Medulla oblongata (tissue), 1 donor: Measurements from ENCODE around the gene MACROH2A2.
A peak's percentile ranks its signal among the peaks of the same experiment; 100 is the strongest.
"Not testable (repeated sequence)": the region's sequence is repeated elsewhere in the genome, so short reads cannot be mapped to it uniquely, and the experiment has no call there.

Source experiments
- DNase-seq: peaks from one replicate; pipeline ENCODE4 v3.0.0-alpha.2; 2015; ENCODE audit errors: extremely low spot score

Gene MACROH2A2

GRCh38 chr10:70101068-70101562 is 48.5 kb downstream of the MACROH2A2 start:
- DNase-seq = not testable (repeated sequence)

DNA sequence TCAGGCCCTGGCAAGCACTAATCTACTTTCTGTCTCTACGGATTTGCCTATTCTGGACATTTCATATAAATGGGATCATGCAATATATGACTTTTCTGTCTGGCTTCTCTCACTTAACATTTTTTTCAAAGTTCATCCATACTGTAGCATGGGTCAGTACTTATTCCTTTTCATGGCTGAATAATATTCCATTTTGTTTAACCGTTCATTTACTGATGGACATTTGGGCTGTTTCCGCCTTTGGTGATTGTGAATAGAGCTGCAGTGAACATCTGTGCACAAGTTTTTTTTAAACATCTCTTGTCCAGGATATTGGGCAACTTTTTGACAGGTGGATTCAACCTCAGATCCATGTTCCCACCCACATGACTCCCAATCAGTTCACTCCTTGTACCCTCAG is 49.0 kb downstream of the MACROH2A2 start:
- DNase-seq = no peak

- DNase-seq = no peak
Observed at GRCh38 chr10:70106958-70107791, 54.5 kb downstream of the MACROH2A2 start.

DNA sequence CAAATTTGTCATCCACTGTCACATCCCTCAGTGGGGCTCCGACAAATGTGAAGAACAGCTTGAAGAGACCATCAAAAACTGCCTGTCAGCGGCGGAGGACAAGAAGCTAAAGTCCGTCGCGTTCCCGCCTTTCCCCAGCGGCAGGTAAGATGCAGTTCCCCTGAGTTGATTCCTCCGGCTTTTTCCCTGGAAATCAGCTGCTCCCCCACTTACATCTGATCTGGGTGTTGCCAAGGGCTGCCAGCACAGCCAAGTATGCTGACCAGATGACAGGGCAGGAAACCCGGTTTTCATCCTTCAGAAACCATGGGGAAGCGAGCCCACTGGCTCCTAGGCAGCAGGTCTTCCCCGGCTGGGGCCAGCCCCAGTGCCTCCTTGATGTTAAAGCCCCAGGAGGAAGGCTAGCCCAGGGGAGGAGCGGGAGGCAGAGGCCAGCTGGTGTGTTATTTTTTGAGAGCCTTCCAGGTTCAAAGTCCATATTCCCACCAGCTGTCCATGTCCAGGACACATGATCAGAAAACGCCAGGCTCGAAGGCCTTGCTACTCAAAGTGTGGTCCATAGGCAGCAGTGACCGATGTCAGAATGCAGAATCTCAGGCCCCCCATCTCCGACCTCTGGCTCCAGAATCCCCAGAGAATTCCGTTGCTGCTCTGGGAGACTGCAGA is 56.6 kb downstream of the MACROH2A2 start:
- no peak for DNase-seq

DNA sequence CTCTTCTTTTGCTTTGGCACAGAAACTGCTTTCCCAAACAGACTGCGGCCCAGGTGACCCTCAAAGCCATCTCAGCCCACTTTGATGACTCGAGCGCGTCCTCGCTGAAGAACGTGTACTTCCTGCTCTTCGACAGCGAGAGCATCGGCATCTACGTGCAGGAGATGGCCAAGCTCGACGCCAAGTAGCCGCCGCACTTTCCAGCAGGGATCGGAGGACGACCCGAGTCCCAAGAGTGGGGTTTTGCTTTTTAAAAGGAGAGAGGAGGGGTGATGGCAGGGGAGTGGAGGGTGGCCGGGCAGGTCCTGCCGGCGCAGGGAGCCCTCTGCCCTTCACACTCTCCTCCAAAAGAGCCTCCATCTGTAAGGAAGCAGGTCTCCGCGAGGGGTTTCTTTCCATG is 58.9 kb downstream of the MACROH2A2 start:
- DNase-seq = no peak

DNA sequence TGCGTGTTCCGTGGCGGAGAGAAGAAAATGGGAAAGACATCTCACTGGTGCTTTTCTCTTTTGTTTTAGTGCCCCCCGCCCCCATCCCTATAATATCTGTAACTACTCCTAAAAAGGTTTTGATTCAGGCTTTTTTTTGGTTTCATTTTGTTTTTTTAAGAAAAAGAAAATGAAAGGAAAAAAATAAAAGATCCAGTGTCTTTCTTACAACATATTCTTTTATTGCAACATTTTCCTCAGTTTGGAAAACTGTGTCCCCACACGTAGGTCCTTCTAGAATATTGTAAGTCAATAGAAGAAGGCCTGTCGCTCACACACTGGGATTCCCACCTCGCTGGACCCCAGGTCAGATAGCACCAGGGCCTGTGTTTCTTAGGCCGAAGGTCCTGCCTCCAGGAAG is 59.4 kb downstream of the MACROH2A2 start:
- no peak for DNase-seq

DNA sequence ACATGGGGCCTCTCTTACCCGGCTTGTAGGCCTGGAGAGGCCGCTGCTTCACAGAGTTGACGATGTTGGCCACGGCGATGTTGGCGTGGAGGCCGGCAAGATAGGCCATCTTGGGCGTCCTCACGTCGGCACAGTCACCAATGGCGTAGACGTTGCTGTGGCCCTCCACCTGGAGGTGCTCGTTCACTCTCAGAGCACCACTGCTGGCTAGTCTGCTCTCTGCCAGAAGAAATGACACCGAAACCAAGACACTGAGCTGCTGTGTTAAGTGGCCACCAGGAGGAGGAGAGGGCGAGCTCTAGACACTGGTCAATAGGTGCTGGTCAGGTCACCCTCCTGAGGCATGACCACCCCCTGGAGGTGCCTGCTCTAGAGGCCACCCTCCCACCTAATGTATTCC is 62.3 kb downstream of the MACROH2A2 start:
- DNase-seq = no peak

- DNase-seq = peak; percentile 53
Observed at GRCh38 chr10:70115948-70116682, 63.5 kb downstream of the MACROH2A2 start.

DNA sequence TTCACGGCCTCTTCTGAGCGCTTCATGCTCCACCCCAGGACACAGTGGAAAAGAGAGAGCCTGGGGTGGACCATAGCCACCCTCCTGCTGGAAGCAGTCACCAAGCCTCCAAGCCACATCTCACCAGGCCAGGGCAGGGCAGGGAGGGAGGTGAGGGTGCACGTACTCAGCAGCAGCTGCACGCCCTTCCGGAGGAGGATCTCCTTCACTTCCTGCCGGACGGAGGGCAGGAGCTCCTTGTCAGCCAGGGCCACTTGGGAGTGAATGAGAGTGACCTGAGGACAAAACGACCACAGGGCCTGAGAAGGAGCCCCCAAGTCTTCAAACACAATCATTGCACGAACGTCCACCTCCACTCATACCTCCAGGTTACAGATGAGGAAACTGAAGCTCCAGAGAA is 65.0 kb downstream of the MACROH2A2 start:
- no peak for DNase-seq

DNA sequence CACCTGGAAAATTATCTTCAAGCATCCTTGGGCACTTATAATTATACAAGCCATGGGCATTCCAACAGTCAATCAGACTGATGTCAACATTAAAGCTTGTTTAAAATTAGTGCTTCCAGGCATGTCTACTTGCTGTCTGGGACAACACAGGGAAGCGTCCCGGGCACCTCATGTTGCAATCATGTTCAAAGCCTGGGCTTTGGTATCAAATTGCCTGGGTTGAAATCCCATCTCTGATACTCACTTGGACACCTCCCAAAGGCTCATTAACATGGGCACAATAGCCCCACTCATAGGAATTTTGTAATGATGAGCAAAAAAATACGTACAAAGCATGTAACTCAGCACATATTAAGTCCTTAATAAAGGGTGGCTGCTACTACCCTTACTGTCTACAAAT is 65.5 kb downstream of the MACROH2A2 start:
- no peak for DNase-seq

- no peak for DNase-seq
Observed at GRCh38 chr10:70119197-70119596, 66.6 kb downstream of the MACROH2A2 start.

- no peak for DNase-seq
Observed at GRCh38 chr10:70119623-70120022, 67.0 kb downstream of the MACROH2A2 start.

GRCh38 chr10:70120417-70120816 is 67.8 kb downstream of the MACROH2A2 start:
- DNase-seq = no peak

DNA sequence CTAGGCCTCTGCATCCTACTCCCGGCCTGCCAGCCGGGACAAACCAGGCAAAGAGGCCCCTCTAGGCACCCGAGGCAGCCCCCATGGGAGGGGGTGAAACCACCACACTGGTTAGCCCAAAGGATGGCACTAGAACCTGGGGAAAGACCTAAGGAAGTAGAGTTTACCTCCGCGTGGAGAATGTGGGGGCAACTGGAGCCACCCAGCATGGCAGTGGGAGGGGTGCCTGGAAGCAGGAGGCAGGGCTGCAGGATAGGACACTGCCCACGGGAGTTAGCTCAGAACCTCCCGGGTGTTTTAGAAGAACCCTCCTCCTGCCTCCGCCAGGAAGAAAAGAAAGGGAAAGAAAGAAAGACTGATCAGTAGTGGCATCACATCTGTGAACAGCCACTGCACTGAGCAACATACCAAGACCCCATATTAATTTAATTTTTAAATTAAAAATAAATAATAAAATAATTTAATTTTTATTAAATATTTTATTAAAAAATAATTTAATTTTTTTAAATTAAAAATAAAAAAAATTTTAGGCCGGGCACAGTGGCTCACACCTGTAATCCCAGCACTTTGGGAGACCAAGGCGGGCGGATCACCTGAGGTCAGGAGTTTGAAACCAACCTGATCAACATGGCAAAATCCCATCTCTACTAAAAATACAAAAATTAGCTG is 68.8 kb downstream of the MACROH2A2 start:
- DNase-seq = no peak

DNA sequence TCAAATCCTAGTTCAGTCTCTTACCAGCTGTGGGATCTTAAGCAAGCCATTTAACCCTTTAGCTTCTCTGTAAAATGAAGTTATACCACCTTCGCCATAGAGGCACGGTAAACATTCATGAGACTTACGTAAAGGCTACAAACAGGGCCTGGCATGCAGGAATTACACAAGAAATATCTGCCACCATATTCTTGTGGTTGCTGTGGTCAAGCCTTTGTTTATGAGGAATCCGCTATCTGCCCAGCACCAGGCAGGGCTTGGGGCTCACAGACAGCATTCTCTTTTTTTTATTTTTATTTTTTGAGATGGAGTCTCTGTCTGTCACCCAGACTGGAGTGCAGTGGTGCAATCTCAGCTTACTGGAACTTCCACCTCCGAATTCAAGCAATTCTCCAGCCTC is 70.1 kb downstream of the MACROH2A2 start:
- no peak for DNase-seq

GRCh38 chr10:70123166-70123565 is 70.5 kb downstream of the MACROH2A2 start:
- not testable (repeated sequence) for DNase-seq

DNA sequence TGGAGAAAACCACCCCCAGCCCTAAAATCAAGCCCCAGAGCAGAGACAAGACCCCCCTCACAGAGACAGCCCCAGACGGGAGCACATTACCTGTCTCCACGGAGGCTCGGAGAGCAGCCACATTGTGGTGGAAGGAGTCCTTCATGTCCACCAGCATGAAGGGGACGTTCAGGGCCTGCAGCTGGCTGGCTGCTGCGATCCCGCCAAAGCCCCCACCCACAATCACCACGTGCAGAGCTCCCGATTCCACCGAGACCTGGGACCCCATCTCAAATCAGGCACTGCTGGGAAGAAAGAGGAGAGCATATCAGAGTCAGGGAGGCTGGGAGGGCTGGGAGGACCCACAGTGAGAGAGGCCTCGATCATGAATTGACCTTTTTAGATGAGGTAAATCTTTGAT is 71.2 kb downstream of the MACROH2A2 start:
- no peak for DNase-seq

GRCh38 chr10:70124415-70124814 is 71.8 kb downstream of the MACROH2A2 start:
- no peak for DNase-seq

- no peak for DNase-seq
Observed at GRCh38 chr10:70124918-70125317, 72.3 kb downstream of the MACROH2A2 start.

DNA sequence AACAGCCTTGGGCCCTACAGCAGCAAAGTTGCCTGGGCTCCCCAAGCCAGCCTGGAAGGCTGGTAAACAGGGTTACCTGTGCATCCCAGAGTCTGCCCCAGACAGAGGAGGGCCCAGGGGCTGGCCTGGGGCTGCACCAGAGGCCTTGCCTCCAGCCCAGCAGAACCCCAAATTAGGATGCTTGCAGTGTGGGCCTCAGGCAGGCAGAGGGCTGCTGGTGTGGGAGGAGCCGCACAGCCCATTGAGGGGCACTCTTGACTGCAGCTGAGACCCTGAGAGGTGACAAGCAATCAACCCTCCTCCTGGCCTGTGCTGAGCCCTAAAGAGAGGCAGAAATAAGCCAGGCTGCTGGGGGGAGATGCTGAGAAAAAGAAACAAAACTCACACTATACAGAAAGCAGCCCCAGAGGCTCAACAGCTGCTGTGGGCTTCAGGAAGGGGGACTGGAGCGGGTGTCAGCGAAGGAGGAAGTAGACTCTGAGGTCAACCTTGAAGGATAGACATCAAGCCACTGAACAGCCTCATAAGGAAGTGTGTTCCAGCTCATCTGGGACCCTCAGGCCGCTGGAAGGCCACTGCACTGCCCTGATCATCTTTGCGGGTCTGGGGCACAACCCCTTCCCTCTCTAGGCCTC is 73.4 kb downstream of the MACROH2A2 start:
- DNase-seq = no peak

DNA sequence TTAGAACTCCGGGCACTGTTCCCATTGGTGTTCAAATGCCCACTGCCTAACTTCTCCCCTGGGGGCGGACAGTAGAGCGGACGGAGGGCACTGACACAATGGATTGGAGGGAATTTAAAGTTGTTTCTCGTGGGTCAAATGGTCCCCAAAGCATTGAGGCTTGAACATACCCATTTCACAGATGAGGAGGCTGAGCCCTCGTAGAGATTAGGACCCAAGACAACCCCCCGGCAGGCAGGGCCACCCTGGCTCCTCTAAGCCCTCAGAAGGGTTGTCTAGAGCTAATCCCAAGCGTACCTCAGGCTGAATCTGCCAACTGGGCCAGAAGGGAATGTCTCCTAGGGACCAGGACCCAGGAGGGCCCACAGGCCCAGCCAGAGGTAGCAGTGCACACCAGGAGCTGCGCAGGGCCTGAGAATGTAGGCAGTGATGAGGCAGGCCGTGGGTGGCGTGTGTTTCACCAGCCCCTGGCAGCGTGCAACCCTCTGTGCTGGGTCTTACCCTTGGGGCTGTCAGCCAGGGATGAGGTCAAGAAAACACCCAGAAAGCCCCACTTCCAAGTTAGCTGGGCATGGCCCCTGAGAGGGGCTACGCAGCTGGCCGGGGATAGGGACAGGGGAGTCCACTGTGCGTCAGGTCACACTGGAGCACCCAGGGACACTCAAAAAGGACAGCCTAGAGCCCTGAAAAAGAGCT is 74.2 kb downstream of the MACROH2A2 start:
- DNase-seq = no peak
